ENCODE measurements around the gene PNPLA2.

Gene PNPLA2

GRCh38 chr11:843818-844692, 25.3 kb downstream of the PNPLA2 start:
- peak; percentile 71 for FAIRE-seq

GRCh38 chr11:844693-845644, 26.3 kb downstream of the PNPLA2 start:
- peak; percentile 78 for DNase-seq (ENCODE audit: low spot score)
- FAIRE-seq: peak; percentile 17

More at GRCh38 chr11:843818-844692, 25.3 kb downstream of the PNPLA2 start:
- DNase-seq (ENCODE audit: low spot score): peak; percentile 76

GRCh38 chr11:845872-846495, 27.3 kb downstream of the PNPLA2 start:
- FAIRE-seq (no peak), DNase-seq (ENCODE audit: low spot score) (no peak)

DNA sequence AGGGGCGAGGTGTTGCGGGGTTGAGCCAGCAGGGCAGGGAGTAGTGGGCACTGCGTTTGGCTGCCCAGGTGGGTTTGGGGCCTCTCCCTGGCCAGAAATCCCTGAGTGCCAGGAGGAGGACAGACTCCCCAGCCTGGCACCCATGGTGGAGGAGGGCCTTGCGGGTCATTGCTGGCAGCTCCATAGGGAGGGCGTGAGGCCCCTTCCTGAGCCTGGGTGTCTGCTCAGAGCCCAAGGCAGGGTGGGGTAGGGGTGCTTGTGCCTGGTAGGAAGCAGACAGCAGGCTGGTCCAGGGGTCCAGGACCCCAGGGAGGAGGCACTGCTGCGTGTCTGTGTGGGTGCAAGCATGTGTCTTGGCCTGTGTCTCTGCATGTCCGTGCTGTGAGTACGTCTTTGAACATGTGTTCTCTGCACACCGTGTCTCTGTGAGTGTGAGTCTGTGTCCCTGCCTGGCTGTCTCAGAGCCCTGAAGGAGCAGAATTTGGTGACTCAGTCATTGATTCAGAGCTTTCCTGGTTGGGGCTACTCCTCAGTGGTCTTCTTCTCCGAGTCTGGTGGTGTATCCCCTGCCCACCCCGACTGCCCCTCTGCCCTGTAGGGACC, 27.9 kb downstream of the PNPLA2 start:
- DNase-seq (ENCODE audit: low spot score): no peak
- FAIRE-seq: no peak

DNA sequence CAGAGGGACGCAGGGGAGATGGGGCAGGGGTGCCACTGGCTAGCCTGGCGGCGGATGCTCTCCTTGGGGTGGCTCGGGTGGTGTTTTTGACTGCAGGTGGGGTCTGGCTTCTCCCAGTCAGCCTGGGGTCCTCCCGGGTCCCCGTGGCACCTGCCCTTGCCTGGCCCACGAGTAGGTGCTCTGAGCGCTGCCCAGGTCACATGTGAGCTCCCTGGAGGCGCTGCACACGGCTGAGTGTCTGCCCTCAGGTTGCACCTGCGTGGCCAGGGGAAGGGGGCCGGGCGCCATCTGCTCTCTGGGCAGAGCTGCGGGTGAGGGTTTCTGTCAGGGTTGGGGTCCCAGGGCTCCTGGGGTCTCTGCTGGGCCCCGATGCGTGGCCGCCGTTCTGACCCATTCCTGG, 29.2 kb downstream of the PNPLA2 start:
- FAIRE-seq: no peak
- no peak for DNase-seq (ENCODE audit: low spot score)

- FAIRE-seq (no peak), DNase-seq (ENCODE audit: low spot score) (peak; percentile 27)
These were observed 29.7 kb downstream of the PNPLA2 start for GRCh38 chr11:848380-848931.

DNA sequence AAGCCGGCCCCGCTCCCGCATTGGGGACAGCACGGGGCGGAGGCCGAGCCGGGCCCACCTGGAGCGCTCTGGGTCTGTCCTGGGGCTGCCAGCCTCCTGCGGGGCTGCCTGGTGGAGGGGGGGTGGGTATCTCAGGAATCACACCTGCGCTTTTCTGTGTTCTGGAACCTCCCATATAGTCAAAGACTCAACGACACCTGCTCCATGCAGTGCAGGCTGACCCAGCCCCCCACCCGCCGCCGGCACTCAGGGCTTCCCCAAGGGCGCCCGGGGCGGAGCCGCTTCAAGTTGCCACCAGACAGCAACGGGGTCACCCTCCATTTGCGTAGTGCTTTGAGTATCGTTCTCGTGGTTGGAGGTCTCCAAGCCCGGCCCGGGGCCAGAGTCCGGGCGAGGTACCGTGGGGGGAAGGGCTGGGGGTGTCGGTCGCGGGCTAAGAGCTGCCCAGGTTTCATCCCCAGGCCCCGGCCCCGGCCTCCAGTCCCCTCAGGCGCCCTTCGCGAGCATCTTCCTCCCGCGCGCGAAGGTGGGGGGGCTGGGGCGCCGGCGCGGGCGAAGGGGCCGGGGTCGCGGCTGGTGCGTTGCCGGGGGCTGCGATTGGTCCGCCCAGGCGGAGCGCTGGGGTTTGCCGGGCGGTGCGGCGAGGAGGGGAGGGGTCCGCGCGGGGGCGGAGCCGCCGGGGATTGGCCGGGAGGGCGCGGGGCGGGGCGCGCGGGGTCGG, 30.6 kb downstream of the PNPLA2 start:
- no peak for DNase-seq (ENCODE audit: low spot score)
- no peak for FAIRE-seq

GRCh38 chr11:849951-850774, 31.4 kb downstream of the PNPLA2 start:
- DNase-seq (ENCODE audit: low spot score) (no peak), FAIRE-seq (no peak)

GRCh38 chr11:850775-851763, 32.4 kb downstream of the PNPLA2 start:
- FAIRE-seq (no peak), DNase-seq (ENCODE audit: low spot score) (no peak)

DNA sequence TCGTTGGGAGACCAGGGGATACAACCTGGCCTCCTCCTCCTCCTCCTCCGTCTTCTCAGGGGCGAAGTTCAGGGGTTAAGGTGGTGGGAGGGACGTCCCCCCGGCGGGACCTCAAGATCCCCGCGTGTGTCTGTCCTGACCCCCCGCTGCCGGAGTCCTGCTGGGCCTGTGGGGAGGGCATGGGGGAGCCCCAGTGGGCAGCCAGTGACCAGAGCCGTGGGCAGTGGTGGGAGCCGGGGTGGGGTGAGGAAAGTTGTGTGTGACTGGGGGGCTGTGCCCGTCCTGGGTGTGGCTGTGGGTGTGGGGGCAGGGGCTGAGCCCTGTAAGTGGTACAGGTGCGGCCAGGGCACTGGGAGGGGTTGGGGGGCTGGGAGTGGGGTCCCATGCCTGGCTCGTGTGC, 34.0 kb downstream of the PNPLA2 start:
- DNase-seq (ENCODE audit: low spot score) (no peak), FAIRE-seq (no peak)

DNA sequence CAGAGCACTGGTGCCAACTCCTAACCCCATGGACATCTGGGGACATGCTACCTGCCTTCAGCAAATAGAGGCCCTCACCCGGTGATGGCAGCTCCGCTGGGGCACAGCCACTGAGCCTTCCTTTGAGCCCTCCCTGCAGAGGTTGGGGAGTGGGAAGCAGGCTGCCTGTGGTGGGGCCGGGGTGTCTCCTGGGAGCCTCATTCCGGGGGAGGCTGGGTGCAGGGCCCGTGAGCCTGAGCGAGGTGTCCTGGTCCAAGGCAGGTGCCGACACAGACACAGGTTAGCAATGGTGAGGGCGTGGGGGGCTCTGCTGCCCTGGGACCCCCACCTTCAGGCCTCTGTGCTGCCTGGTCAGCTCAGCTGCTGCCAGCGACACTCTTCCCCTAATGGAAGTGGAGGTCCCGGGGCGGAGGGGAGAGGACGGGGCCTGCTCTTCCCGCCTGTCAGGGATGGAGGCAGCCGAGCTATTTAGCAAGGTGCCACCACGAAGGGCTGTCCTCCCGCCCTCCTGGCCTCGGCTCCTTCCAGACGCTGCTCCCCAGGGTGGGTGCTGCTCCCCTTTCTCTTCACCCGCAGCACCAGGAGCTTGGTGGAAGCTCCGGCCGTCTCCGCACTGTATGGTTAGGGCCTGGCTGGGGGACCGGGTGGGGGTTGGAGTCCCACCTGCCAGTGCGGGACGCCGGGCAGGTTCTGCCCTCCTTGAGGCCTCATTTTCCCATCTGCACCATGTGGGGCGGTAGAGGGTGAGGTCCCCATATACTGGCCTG, 35.2 kb downstream of the PNPLA2 start:
- DNase-seq (ENCODE audit: low spot score) (no peak), FAIRE-seq (no peak)

- DNase-seq (ENCODE audit: low spot score): no peak
- FAIRE-seq: no peak
These were observed 36.1 kb downstream of the PNPLA2 start for GRCh38 chr11:854601-855329.

DNA sequence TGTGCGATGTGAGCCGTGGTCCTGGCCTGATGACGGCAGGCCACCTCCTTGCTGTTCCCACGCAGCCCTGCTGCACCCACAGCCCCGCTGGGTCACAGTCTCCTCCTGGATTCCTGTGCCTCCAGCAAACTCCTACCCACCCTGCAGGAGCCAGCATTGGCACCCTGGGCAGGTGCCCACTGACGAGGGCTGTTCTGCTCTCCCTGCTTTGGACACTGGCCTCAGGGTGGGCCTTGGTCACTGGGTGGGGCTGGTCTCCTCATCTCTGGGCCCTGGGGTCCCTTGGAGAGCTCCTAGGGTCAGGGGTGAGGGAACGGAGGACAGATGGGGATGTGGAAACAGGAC, 36.6 kb downstream of the PNPLA2 start:
- FAIRE-seq (no peak), DNase-seq (ENCODE audit: low spot score) (no peak)

DNA sequence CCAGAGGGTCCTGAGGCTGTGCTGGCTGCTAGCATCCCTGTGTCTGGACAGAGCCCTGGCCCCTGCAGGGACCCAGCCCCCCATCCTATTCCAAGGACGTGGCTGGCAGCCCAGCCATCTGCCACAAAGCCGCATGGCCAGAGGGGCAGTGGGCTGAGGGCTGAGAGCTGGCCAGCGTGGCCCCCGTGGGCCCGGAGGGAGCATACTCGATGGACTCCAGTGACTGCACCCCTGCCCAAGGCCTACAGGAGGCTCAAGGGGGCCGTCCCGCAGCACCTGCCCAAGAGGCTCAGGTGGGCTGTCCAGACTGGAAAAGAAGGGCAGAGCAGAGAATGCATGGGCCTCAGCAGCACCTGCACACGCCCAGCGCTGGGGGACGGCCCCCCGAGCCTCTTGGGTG, 37.1 kb downstream of the PNPLA2 start:
- FAIRE-seq (no peak), DNase-seq (ENCODE audit: low spot score) (no peak)

DNA sequence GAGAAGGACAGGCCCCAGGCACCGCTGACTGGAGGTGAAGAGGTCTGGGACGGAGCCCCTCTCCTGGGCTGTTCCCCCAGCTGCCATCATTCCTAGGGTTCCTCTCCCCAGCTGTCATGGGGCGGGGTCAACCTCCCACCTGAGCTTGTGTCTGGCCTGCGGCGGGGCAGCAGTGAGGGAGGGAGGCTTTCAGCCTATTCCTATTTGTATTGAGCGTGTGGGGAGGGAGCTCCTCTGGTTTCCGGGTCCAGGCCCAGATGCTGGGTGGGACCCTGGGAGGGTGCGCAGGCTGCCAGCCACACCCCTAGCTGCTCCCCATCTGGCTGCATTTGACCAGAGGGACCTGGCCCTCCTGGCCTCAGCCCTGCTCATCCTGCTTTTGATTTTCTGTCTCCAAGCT, 37.7 kb downstream of the PNPLA2 start:
- DNase-seq (ENCODE audit: low spot score) (no peak), FAIRE-seq (no peak)

DNA sequence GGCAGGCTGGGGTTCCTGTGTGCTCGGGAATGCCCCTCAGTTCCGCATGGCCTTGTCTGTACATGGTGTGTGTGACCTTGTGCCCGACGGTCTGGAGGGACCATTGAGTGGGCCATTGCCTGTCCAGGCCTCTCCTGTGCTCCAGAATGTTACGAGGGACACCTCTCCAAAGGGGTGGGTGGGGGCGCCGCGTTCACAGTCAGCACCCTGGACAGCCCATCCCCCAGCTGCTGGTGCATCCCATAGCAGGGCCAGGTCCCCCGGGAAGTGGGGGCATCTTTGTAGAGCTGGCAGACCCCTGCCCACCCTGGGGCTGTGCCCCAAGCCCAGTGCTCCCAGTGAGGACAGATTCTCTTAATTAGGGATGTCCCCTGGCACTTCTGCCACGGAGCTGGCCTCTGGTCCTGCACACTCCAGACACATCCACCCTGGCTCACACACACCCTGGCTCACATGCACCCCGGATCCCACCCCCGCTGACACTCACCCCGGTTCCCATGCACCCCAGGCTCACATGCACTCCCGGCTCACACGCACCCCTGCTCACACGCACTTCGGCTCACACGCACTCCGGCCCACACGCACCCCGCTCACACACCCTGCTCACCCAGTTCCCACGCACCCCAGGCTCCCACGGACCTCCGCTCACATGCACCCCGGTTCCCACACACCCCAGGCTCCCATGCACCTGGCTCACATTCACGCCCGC, 39.5 kb downstream of the PNPLA2 start:
- DNase-seq (ENCODE audit: low spot score) (no peak), FAIRE-seq (no peak)

Measured in urothelium cell line (cell line).